Peyer's patch (tissue), 4 donors: ENCODE data around the gene OR2A12.

Experiments
- CTCF ChIP-seq, 6 experiments: fragments of 450-650 bp in 4 of 6; fragments of 200-600 bp in 2 of 6; sonication (generic) in 1 of 6; IDR thresholded peaks; one replicate each; pipeline ENCODE4 v1.5.1; 2017 to 2019; ENCODE audit warnings: antibody characterized with exemption in 6 of 6, mild to moderate bottlenecking in 3 of 6, moderate library complexity in 1 of 6
- POLR2A ChIP-seq, 2 donors: fragments of 450-650 bp; IDR thresholded peaks; one replicate each; pipeline ENCODE4 v1.5.1; 2017; ENCODE audit warnings: antibody characterized with exemption in 2 of 2, mild to moderate bottlenecking in 2 of 2, moderate library complexity in 2 of 2

GRCh38 chr7:144113651-144114050, 27.6 kb downstream of the OR2A12 start:
- TF ChIP-seq CTCF (IDR thresholded peaks at IDR 0.05) (no peak), POLR2A (IDR thresholded peaks at IDR 0.05) (no peak)
